GM23338 (cell line): ENCODE results near the gene BCL2L15. TPM values are rescaled to one million over a fixed set of nuclear protein-coding genes. Genes with fewer than 3 reads are reported as not detected.

ENCODE experiments used
- ATAC-seq: fragments of 200-7000 bp; cut with Tn5 transposase; 3 replicates; pipeline ENCODE4 v1.9.1; 2020
- DNase-seq: peaks from one replicate; pipeline ENCODE4 v3.0.0-alpha.2; 2015; ENCODE audit warnings: low spot score
- H2AFZ ChIP-seq: fragments of 200-600 bp; sonication (generic); 2 replicates; pipeline ENCODE4 v1.8.0; 2016; ENCODE audit warnings: antibody characterized with exemption, mild to moderate bottlenecking, moderate library complexity
- H3F3A ChIP-seq: fragments of 200-600 bp; sonication (generic); replicated peaks from 2 replicates; pipeline ENCODE4 v1.8.0; 2017; ENCODE audit warnings: antibody characterized with exemption, mixed run types, low read depth
- H3K27ac ChIP-seq: fragments of 200-600 bp; sonication (generic); 2 replicates; pipeline ENCODE4 v1.6.1; 2016; ENCODE audit warnings: low read depth
- H3K27me3 ChIP-seq: fragments of 200-600 bp; sonication (generic); 2 replicates; pipeline ENCODE4 v1.8.0; 2016; ENCODE audit warnings: mild to moderate bottlenecking, mixed run types, moderate library complexity; ENCODE audit not compliant: insufficient read depth
- H3K36me3 ChIP-seq: fragments of 200-600 bp; sonication (generic); 2 replicates; pipeline ENCODE4 v1.8.0; 2016; ENCODE audit warnings: mild to moderate bottlenecking; ENCODE audit not compliant: insufficient read depth
- H3K4me1 ChIP-seq: fragments of 200-600 bp; sonication (generic); 2 replicates; pipeline ENCODE4 v1.8.0; 2016; ENCODE audit warnings: mild to moderate bottlenecking, moderate library complexity; ENCODE audit not compliant: insufficient read depth
- H3K4me2 ChIP-seq: fragments of 200-600 bp; sonication (generic); 2 replicates; pipeline ENCODE4 v1.7.1; 2017; ENCODE audit warnings: mixed run types
- H3K4me3 ChIP-seq: fragments of 200-600 bp; sonication (generic); 2 replicates; pipeline ENCODE4 v1.6.1; 2016; ENCODE audit warnings: mixed run types
- H3K79me2 ChIP-seq: fragments of 200-600 bp; sonication (generic); replicated peaks from 2 replicates; pipeline ENCODE4 v1.8.0; 2017; ENCODE audit warnings: mild to moderate bottlenecking; ENCODE audit not compliant: insufficient read depth
- H3K9me2 ChIP-seq: fragments of 200-600 bp; sonication (generic); 2 replicates; pipeline ENCODE4 v1.8.0; 2017; ENCODE audit not compliant: insufficient read depth
- H4K20me1 ChIP-seq: fragments of 200-600 bp; sonication (generic); replicated peaks from 2 replicates; pipeline ENCODE4 v1.8.0; 2017; ENCODE audit warnings: mild to moderate bottlenecking; ENCODE audit not compliant: insufficient read depth
- H3K27ac Mint-ChIP-seq: 2 replicates; pipeline ENCODE4 v1.8.0; 2020; ENCODE audit warnings: inconsistent platforms, mild to moderate bottlenecking, moderate library complexity, mixed read lengths
- H3K27me3 Mint-ChIP-seq: 3 replicates; pipeline ENCODE4 v1.8.0; 2022; ENCODE audit warnings: low read depth, mild to moderate bottlenecking, moderate library complexity, mixed read lengths, inconsistent platforms; ENCODE audit not compliant: insufficient read depth, poor library complexity
- H3K36me3 Mint-ChIP-seq: 3 replicates; pipeline ENCODE4 v1.8.0; 2021; ENCODE audit warnings: low read depth, mild to moderate bottlenecking, inconsistent platforms, moderate library complexity, mixed read lengths
- H3K4me1 Mint-ChIP-seq: 3 replicates; pipeline ENCODE4 v1.8.0; 2020; ENCODE audit warnings: mild to moderate bottlenecking, inconsistent platforms, mixed read lengths
- H3K4me3 Mint-ChIP-seq: 3 replicates; pipeline ENCODE4 v1.8.0; 2021; ENCODE audit warnings: moderate library complexity, mild to moderate bottlenecking, inconsistent platforms, mixed read lengths
- H3K9me3 Mint-ChIP-seq: 3 replicates; pipeline ENCODE4 v1.8.0; 2020; ENCODE audit warnings: moderate library complexity, mild to moderate bottlenecking, inconsistent platforms, mixed read lengths
- CREB1 ChIP-seq: fragments of 250-450 bp; sonication (Bioruptor Pico); IDR thresholded peaks from 2 replicates; pipeline ENCODE4 v1.5.0; 2020; ENCODE audit warnings: low read depth, mild to moderate bottlenecking, moderate library complexity
- CTCF ChIP-seq, 2 experiments: fragments of 200-600 bp in 1 of 2; sonication (generic) in 1 of 2; conservative IDR thresholded peaks; 2 replicates each; pipeline versions ENCODE4 v1.5.1 to v1.6.1; 2016 to 2017; ENCODE audit warnings: antibody characterized with exemption in 2 of 2, low read depth in 2 of 2, mild to moderate bottlenecking in 2 of 2, moderate library complexity in 1 of 2
- ETS1 ChIP-seq: IDR thresholded peaks from 2 replicates; pipeline ENCODE4 v1.6.1; 2016; ENCODE audit warnings: antibody characterized with exemption
- EZH2 ChIP-seq: fragments of 200-600 bp; sonication (generic); IDR thresholded peaks from one replicate; pipeline ENCODE4 v1.8.0; 2017; ENCODE audit warnings: antibody characterized with exemption, mild to moderate bottlenecking, low read depth; ENCODE audit not compliant: unreplicated experiment
- EZH2phosphoT487 ChIP-seq: fragments of 200-600 bp; sonication (generic); IDR thresholded peaks from one replicate; pipeline ENCODE4 v1.8.1; 2018; ENCODE audit warnings: antibody characterized with exemption; ENCODE audit not compliant: unreplicated experiment
- JUNB ChIP-seq: IDR thresholded peaks from one replicate; pipeline ENCODE4 v1.6.1; 2016; ENCODE audit warnings: antibody characterized with exemption; ENCODE audit not compliant: unreplicated experiment
- NANOG ChIP-seq: IDR thresholded peaks from 2 replicates; pipeline ENCODE4 v1.6.1; 2016; ENCODE audit warnings: antibody characterized with exemption, borderline replicate concordance
- POLR2AphosphoS5 ChIP-seq: IDR thresholded peaks from 2 replicates; pipeline ENCODE4 v1.6.1; 2016; ENCODE audit warnings: antibody characterized with exemption, low read depth
- REST ChIP-seq: IDR thresholded peaks from one replicate; pipeline ENCODE4 v1.6.1; 2018; ENCODE audit warnings: antibody characterized with exemption; ENCODE audit not compliant: unreplicated experiment
- ZNF114 ChIP-seq: fragments of 250-450 bp; sonication (Bioruptor Pico); IDR thresholded peaks from 2 replicates; pipeline ENCODE4 v1.5.0; 2020; ENCODE audit warnings: mild to moderate bottlenecking, moderate library complexity
- ZNF331 ChIP-seq: fragments of 250-450 bp; sonication (Bioruptor Pico); IDR thresholded peaks from 2 replicates; pipeline ENCODE4 v1.5.0; 2020; ENCODE audit warnings: low read depth, mild to moderate bottlenecking, moderate library complexity
- ZNF462 ChIP-seq: fragments of 250-450 bp; sonication (Bioruptor Pico); IDR thresholded peaks from 2 replicates; pipeline ENCODE4 v1.5.0; 2020; ENCODE audit warnings: mild to moderate bottlenecking, moderate library complexity
- polyA plus RNA-seq: library from polyadenylated mRNA; unstranded; fragments of >200 nt; fragmentation: Nextera tagmentation; extraction: Ambion mirVana; gene quantifications from 2 replicates; pipeline ENCODE4 v1.2.1, GENCODE V29; 2016
- total RNA-seq: library from RNA; depleted of rRNA; stranded (reverse); fragments of >200 nt; shearing (Covaris generic); gene quantifications from 2 replicates; pipeline ENCODE4 v1.2.3, GENCODE V29; 2014

The BCL2L15 gene
- total and polyA plus RNA-seq, 2 experiments from 2014 or later: not detected

GRCh38 chr1:113935176-113935575 is 47.8 kb upstream of the BCL2L15 start (continued):
- TF ChIP-seq REST (no peak), NANOG (no peak), POLR2AphosphoS5 (no peak)

GRCh38 chr1:113934511-113935055 is 47.2 kb upstream of the BCL2L15 start:
- H4K20me1 ChIP-seq: peaks cover 28% of the 10 kb centered on the region
- H2AFZ ChIP-seq: no peak overlapping the region
- no peaks in the 10 kb centered on the region for H3K27me3 ChIP-seq
- no peak overlapping the region for H3K4me3 ChIP-seq
- peaks cover 29% of the 10 kb centered on the region for H3K4me1 Mint-ChIP-seq
- no peaks in the 10 kb centered on the region for H3K9me3 Mint-ChIP-seq
- H3K4me3 Mint-ChIP-seq: no peak overlapping the region
- no peaks in the 10 kb centered on the region for H3F3A ChIP-seq
- no peaks in the 10 kb centered on the region for H3K36me3 ChIP-seq
- no peak overlapping the region for H3K27ac Mint-ChIP-seq
- H3K36me3 Mint-ChIP-seq: no peaks in the 10 kb centered on the region; the same call in 2 of the 3 replicates
- peaks cover 24% of the 10 kb centered on the region for H3K4me1 ChIP-seq
- DNase-seq (no peak), ATAC-seq (no peak)
- H3K27me3 Mint-ChIP-seq: peaks cover 2% of the 10 kb centered on the region
- H3K79me2 ChIP-seq: peaks cover 98% of the 10 kb centered on the region
- H3K9me2 ChIP-seq: no peaks in the 10 kb centered on the region
- H3K4me2 ChIP-seq: no peak overlapping the region
- no peak overlapping the region for H3K27ac ChIP-seq
- no peak for TF ChIP-seq JUNB
- TF ChIP-seq EZH2phosphoT487: no peak
- no peak for TF ChIP-seq CTCF (conservative IDR thresholded peaks at IDR 0.05; ENCODE audit: low read depth in 2 of 2)
- no peak for TF ChIP-seq ETS1
- no peak for TF ChIP-seq ZNF114 (CRISPR knock-in tag)
- no peak for TF ChIP-seq NANOG
- no peak for TF ChIP-seq EZH2
- TF ChIP-seq CREB1 (CRISPR knock-in tag): no peak
- no peak for TF ChIP-seq ZNF331
- no peak for TF ChIP-seq ZNF462 (CRISPR knock-in tag)
